KMS-11 (cell line): ENCODE measurements around the gene CD300A.
"Not testable (repeated sequence)": the region's sequence is repeated elsewhere in the genome, so short reads cannot be mapped to it uniquely, and the experiment has no call there.

Source experiments
- H2AFZ ChIP-seq: fragments of 200-600 bp; sonication (generic); 2 replicates; pipeline ENCODE4 v1.6.1; 2016; ENCODE audit warnings: antibody characterized with exemption, mixed run types, low read depth
- H3K27ac ChIP-seq: fragments of 200-600 bp; sonication (generic); 2 replicates; pipeline ENCODE4 v1.6.1; 2016; ENCODE audit warnings: mild to moderate bottlenecking, mixed run types
- H3K27me3 ChIP-seq: fragments of 200-600 bp; sonication (generic); 2 replicates; pipeline ENCODE4 v1.6.1; 2017; ENCODE audit warnings: mild to moderate bottlenecking, low read depth, mixed run types, moderate library complexity; ENCODE audit not compliant: insufficient read depth
- H3K36me3 ChIP-seq: fragments of 200-600 bp; sonication (generic); 2 replicates; pipeline ENCODE4 v1.6.1; 2017; ENCODE audit warnings: mild to moderate bottlenecking, mixed run types; ENCODE audit not compliant: insufficient read depth
- H3K4me1 ChIP-seq: fragments of 200-600 bp; sonication (generic); 2 replicates; pipeline ENCODE4 v1.6.1; 2016; ENCODE audit warnings: mild to moderate bottlenecking, low read depth, mixed run types; ENCODE audit not compliant: poor library complexity, severe bottlenecking
- H3K4me2 ChIP-seq: fragments of 200-600 bp; sonication (generic); 2 replicates; pipeline ENCODE4 v1.7.0; 2016; ENCODE audit warnings: mild to moderate bottlenecking, mixed run types
- H3K4me3 ChIP-seq: fragments of 200-600 bp; sonication (generic); IDR thresholded peaks from 2 replicates; pipeline ENCODE4 v1.6.1; 2017; ENCODE audit warnings: low read depth, low read length, mixed read lengths; ENCODE audit not compliant: insufficient read depth
- H3K79me2 ChIP-seq: fragments of 200-600 bp; sonication (generic); 2 replicates; pipeline ENCODE4 v1.6.1; 2016; ENCODE audit warnings: low read depth, mixed run types; ENCODE audit not compliant: insufficient read depth
- H3K9ac ChIP-seq: fragments of 200-600 bp; sonication (generic); 2 replicates; pipeline ENCODE4 v1.6.1; 2016; ENCODE audit warnings: mild to moderate bottlenecking, mixed run types
- H4K20me1 ChIP-seq: fragments of 200-600 bp; sonication (generic); 2 replicates; pipeline ENCODE4 v1.6.1; 2016; ENCODE audit warnings: mild to moderate bottlenecking, mixed run types; ENCODE audit not compliant: insufficient read depth
- CTCF ChIP-seq: fragments of 200-600 bp; sonication (generic); conservative IDR thresholded peaks from 2 replicates; pipeline ENCODE4 v1.6.1; 2017; ENCODE audit warnings: low read depth, mild to moderate bottlenecking, antibody characterized with exemption, low read length, moderate library complexity, mixed read lengths

Gene CD300A

GRCh38 chr17:74497471-74497870 is 31.0 kb downstream of the CD300A start:
- Histone ChIP-seq H2AFZ (no peak overlapping the region), H3K4me1 (no peaks in the 10 kb centered on the region), H3K4me2 (no peak overlapping the region), H3K36me3 (no peaks in the 10 kb centered on the region), H3K79me2 (no peaks in the 10 kb centered on the region), H3K9ac (no peak overlapping the region), H3K27ac (no peak overlapping the region), H3K4me3 (no peak overlapping the region), H3K27me3 (peaks cover 21% of the 10 kb centered on the region), H4K20me1 (no peaks in the 10 kb centered on the region)
- no peak for TF ChIP-seq CTCF

GRCh38 chr17:74499992-74500391 is 33.6 kb downstream of the CD300A start:
- no peaks in the 10 kb centered on the region for H3K4me1 ChIP-seq
- no peak overlapping the region for H3K9ac ChIP-seq
- no peak for TF ChIP-seq CTCF
- H3K4me3 ChIP-seq, result no peak overlapping the region
- no peaks in the 10 kb centered on the region for H3K36me3 ChIP-seq
- no peaks in the 10 kb centered on the region for H4K20me1 ChIP-seq
- no peak overlapping the region for H2AFZ ChIP-seq
- no peak overlapping the region for H3K4me2 ChIP-seq
- no peak overlapping the region for H3K27ac ChIP-seq
- peaks cover 42% of the 10 kb centered on the region for H3K27me3 ChIP-seq
- no peaks in the 10 kb centered on the region for H3K79me2 ChIP-seq

- Histone ChIP-seq H3K27ac (no peak overlapping the region), H3K4me1 (no peaks in the 10 kb centered on the region), H3K27me3 (peaks cover 55% of the 10 kb centered on the region), H3K4me3 (no peak overlapping the region), H4K20me1 (no peaks in the 10 kb centered on the region), H3K79me2 (no peaks in the 10 kb centered on the region), H2AFZ (no peak overlapping the region), H3K4me2 (no peak overlapping the region), H3K36me3 (no peaks in the 10 kb centered on the region), H3K9ac (no peak overlapping the region)
- no peak for TF ChIP-seq CTCF
Measured at GRCh38 chr17:74502861-74503260, 36.4 kb downstream of the CD300A start.

- not testable (repeated sequence) for H3K4me1 ChIP-seq, H4K20me1 ChIP-seq, H3K9ac ChIP-seq, H3K27ac ChIP-seq, H3K79me2 ChIP-seq, H3K36me3 ChIP-seq, H3K4me2 ChIP-seq, H2AFZ ChIP-seq, H3K4me3 ChIP-seq
- H3K27me3 ChIP-seq, result peaks cover 51% of the 10 kb centered on the region
Measured at GRCh38 chr17:74503949-74504348, 37.5 kb downstream of the CD300A start.

GRCh38 chr17:74508156-74508555 is 41.7 kb downstream of the CD300A start:
- H3K36me3 ChIP-seq, result no peaks in the 10 kb centered on the region
- no peaks in the 10 kb centered on the region for H4K20me1 ChIP-seq
- no peak overlapping the region for H3K4me3 ChIP-seq

More at GRCh38 chr17:74508156-74508555, 41.7 kb downstream of the CD300A start:
- H2AFZ ChIP-seq, result no peak overlapping the region
- no peaks in the 10 kb centered on the region for H3K4me1 ChIP-seq
- no peak overlapping the region for H3K27ac ChIP-seq
- H3K79me2 ChIP-seq, result no peaks in the 10 kb centered on the region
- H3K9ac ChIP-seq, result no peak overlapping the region
- no peak overlapping the region for H3K4me2 ChIP-seq
- peaks cover 44% of the 10 kb centered on the region; the same call in 1 of the 2 replicates for H3K27me3 ChIP-seq
- no peak for TF ChIP-seq CTCF
